Activated CD8-positive, alpha-beta memory T cell treated with anti-CD3 and anti-CD28 coated beads for 48 hours (primary cell): ENCODE results near the gene VTI1A.
"Not testable (repeated sequence)": the region's sequence is repeated elsewhere in the genome, so short reads cannot be mapped to it uniquely, and the experiment has no call there.

Source experiments
- DNase-seq, 3 experiments: peaks; one replicate each; pipeline ENCODE4 v3.0.0-alpha.2; 2020; ENCODE audit warnings: low read depth in 2 of 3, low spot score in 2 of 3

VTI1A gene

DNA sequence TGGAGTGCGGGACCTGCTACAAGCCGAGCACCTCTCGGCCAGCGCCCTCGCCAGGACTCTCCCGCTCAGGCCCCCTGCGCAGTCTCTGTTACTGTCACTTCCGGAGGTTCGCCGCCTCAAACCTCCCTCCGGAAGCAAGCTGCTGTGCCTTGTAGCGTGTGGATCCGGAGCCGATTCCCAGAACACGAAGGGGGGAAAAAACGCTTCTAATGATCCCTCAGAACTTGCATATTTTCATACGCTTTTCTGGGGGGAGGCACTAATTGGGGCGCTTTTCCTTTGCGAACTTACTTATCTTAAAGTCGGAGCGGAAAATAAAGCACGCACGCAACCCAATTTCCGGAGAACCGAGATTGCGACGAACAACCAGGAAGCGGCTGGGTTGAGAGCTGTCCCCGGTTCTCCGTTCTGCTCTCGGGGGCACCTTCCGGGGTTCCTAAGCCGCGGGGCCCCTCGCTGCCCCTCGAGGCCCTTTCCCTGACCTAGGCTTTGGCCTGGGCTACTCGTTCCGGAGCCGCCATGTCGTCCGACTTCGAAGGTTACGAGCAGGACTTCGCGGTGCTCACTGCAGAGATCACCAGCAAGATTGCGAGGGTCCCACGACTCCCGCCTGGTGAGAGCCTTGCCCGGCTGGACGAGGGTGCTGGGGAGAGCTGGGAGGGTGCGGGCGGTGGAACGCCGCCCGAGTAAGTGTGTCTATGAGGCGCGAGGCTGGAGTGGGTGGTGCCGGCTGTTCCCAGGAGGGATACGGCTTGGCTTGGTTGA is at the start of gene VTI1A, which contains the start of gene ZDHHC6:
VTI1A (plus strand) TSS at position 361 of the 765 bp plus-strand sequence; CDS start at position 520, 159 bp downstream.
ZDHHC6 (minus strand) TSS at position 60 of the 765 bp plus-strand sequence. CDS start 1,478 bp downstream, outside the sequence.
- DNase-seq = peak; percentile 56 to 65 (median 64)

DNA sequence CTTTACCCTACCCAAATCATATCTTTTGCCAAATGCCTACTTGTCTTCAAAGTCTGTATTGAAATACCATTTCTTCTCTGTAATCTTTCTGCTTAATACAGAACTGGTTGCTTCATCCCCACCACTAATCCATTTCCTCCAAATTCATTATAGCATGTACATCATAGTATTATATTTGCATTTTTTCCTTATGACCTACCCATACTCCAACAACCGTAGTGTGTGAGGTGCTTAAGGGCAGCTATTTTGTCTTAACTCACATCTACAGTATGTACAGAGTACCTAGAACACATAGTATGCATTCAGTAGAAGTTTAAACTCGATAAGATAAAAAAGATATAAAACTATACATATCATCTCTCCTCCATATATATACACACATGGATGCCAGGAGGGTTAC is 49.4 kb upstream of the VTI1A start:
- no peak for DNase-seq

DNA sequence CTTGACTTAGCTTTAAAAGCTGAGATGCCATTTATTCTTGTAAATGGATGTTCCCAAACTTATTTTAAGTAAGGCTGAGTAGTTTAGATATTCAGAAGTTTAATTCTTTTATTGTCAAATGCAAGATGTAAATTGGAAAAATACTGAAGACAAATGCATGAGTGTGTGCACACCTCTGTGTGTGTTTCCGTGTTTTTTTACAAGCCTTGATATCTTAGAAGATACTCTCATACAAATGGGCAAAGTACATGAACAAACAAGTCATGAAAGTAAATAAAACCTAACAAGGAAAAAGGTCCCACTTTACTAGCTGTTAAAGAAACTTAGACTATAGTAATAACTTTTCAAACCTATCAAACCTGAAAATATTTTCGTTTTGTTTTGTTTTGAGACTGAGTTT is 44.1 kb upstream of the VTI1A start:
- DNase-seq = no peak

DNA sequence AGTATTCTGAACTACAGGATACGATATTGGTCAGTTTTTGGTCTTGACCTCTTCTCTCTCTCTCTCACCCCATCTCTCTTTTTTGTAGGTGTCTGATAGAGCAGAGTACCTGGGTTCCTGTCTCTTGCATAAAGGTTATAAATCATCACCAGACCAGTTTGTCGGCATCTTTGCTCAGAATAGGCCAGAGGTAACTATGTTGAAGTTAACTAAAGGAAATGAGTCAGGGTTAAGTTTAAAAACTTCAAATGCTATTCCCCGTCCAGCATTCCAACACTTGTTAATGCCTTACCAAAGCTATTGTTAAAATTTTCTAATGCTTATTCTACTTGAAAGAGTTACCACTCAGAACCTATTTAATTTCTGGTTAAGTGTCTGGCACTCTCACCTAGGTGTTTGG is 42.4 kb upstream of the VTI1A start:
- no peak for DNase-seq

DNA sequence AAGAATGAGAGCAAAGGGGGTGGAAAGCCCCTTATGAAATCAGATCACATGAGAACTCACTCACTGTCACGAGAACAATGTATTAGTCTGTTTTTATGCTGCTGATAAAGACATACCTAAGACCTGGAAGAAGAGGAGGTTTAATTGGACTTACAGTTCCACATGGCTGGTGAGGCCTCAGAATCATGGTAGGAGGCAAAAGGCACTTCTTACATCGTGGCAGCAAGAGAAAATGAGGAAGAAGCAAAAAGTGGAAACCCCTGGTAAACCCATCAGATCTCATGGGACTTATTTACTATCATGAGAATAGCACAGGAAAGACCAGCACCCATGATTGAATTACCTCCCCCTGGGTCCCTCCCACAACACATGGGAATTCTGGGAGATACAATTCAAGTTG is 40.2 kb upstream of the VTI1A start:
- not testable (repeated sequence) for DNase-seq

DNA sequence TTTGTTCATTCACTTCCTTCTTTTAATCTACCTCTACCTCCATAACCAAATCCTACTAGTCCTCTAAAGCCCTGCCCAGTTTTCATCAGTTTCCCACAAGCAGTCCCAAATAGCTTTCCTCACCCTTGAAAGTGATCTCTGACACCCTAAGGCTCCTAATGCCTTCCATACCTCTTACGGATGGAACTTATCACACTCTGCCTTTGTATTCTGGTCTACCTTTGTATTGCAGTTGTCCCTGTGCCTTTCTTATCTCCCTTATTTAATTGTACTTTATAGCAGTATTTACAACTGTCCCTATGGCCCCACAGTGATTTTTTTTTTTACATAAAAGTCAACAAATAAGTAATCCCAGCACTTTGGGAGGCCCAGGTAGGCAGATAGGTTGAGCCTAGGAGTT is 39.3 kb upstream of the VTI1A start:
- no peak for DNase-seq

DNA sequence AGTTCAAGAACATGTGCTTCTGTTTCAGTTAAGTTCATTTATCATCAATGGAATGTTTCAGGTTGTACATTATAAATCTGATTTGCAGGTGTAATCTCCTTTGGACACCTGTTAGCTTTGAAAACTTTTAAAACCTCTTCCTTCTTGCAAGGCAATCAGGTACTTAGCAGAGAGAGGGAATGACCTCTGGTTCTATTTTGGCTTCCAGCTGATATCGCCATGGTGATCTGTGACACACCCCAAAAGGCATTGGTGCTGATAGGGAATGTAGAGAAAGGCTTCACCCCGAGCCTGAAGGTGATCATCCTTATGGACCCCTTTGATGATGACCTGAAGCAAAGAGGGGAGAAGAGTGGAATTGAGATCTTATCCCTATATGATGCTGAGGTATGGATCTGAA is 37.7 kb upstream of the VTI1A start:
- DNase-seq = no peak

DNA sequence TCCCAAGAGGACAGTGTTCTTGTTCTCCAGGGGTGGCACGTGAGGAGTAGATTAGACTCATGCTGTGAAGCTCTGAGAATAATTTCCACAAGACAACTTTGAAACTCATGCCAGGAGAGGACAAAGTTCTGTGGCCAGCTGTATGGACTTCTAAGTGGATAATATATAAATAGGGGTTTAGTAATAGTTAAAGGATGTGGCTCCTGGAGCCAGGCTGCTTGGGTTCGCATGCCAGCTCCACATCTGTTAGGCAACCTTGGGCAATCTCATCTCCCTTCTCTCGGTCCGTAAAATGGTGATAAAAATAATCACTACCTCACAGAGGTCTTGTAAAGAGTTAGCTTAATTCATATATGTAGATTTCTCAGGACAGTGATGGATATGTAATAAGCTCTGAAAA is 37.3 kb upstream of the VTI1A start:
- DNase-seq = no peak

DNA sequence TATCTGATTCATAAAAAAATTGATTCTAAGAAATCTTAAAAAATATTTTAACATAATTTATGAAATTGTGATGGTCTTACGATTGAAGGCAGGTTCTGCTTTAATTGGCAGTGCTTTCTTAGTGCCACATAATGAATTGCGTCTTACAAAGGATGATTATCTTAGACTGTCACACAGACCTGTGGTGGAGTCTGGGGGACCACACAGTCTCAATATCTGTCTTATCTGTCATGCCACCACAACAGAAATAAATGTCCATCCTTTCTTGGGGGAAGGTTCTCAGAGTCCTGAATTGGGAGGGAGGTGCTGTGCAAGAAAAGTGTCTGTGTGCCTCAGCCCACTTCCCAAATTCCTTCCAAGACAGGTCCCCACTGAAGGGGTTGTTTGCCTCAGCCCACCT is 34.3 kb upstream of the VTI1A start:
- no peak for DNase-seq

DNA sequence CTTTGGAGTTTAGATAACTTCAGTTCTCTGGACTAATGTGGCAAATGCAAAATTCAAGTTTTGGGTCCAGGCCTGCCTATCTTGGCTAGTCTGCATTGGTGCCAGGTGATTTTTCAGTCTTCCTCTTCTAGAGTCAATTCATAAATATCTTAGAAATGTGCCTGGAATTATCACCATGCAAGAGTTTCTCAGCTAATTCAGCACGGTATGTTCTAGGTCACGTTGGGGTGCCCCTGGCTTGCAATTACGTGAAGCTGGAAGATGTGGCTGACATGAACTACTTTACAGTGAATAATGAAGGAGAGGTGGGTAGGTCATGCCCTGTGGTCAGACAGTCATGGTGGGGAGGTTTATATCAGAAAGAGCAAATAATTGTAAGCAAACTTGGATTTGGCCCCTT is 25.3 kb upstream of the VTI1A start:
- no peak for DNase-seq

DNA sequence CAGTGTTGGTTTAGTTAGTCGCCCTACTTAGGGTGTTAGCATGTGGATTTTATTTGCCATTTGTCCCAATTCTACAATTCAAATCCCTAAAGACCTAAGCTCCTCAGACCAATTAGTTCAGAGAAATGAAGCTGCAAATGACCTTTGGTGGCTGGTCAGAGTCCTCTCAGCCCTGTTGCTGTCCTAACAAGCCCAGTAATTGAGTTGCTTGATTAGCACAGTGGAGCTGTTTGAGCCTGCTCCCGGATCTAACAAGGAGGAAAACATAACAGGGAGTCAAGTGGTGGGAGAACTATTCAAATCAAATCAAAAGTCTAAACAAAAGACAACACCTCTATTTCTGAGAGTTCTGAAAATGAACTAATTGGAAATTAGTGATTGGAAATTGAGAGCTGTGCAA is 22.4 kb upstream of the VTI1A start:
- DNase-seq = no peak

DNA sequence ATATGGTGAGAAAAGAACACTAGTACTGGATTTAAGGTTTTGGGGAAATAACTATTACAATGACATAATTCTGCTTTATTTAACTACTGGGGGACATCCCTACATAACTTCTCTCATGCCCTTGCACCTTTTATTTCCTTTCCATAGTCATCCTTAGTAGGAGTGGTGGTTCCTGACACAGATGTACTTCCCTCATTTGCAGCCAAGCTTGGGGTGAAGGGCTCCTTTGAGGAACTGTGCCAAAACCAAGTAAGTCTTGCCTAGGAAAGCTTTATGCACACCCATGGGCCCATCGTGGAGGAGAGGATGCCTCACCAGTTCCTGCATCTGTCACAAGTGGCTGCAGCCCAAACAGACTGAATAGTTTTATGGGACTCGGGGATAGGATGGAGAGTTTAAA is 20.9 kb upstream of the VTI1A start:
- DNase-seq = no peak

DNA sequence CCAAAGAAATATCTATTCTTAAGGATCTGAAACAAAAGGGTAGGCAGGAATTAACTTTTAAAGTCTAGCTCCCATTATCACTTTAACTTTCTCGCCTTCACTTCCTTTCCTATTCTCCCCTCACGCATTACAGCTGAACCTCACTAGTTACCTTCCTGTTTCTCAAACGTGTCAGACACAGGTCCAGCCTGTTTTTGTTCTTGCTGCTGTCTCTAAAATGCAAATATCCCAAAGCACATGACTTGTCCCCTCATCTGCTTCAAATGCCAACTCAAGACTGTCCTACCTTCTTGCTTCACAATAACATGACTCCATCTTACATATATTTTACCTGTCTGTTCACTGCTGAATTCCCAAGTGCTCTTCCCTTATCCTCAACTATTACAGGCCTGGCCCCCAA is 17.9 kb upstream of the VTI1A start:
- no peak for DNase-seq

DNA sequence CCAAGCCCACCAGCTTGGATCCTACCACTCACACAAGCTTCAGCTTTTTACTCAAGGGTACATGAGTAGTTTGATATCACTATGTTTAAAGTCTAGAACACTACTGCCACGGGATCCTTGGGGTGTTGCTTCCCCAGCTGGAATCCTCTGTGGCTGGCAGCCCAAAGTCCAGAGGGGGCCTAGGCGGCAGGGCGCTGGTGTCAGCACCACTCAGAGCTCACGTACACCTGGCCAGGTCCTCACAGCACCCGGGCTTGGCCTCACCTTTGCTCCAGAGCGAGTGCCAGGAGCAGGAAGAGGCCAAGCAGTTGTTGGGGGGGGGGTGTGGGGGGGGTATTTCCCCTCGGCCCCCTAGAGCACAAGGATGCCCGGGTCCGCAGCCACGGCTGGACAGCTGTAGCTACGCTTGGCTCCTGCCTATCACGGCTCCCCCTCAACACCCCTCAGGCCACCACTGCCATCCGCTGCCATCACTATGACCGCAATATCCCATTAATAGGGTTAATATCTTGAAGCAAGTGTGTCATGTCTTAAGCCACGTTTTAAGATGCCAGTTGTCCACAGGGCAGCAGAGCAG is 17.3 kb upstream of the VTI1A start:
- no peak for DNase-seq

DNA sequence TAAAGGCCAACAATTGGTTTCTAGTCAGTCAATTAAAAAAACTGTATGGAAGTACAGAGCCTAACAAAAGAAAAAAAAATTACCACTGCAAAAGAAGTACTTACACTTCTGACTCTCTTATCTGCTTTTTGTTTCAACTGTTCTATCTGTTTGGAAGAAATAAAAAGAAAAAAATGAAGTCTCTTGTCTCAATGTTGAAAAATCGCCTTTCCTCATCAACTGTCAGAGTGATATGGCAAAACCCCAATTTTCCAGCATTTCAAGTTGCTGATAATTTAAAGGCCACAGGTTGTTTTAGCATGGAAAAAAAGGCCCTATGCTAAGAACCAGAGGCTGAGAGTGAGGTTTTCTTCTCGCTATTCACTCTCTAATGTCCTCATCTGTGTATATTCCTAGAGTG is 13.9 kb upstream of the VTI1A start:
- DNase-seq = no peak

DNA sequence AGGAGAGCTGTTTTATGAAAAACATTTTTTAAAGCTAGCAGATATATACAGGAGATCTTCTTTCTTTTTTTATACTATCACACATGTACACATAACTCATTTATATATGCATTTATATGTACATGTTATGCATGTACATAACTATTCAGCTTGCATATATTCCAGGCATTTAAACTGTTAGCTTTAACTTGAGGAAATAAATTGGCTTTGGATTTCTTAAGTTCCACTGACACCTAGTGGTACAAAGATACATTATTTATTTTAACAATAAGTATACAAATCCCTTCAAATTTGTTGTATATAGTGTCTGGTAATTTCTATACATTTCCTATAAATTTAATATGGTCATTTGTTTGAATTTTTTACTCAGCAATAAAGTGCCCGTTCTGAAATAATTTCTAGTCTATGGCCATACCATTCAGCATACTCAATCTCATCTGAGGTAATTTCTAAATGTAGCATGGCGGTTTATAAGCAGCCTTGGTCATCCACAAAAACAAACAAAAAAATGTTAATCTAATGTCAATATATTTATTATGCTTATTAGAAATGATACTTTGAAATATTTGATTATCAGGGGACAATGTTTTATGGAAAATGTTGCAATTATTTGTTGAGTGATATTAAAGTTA is 11.9 kb upstream of the VTI1A start:
- DNase-seq = no peak

DNA sequence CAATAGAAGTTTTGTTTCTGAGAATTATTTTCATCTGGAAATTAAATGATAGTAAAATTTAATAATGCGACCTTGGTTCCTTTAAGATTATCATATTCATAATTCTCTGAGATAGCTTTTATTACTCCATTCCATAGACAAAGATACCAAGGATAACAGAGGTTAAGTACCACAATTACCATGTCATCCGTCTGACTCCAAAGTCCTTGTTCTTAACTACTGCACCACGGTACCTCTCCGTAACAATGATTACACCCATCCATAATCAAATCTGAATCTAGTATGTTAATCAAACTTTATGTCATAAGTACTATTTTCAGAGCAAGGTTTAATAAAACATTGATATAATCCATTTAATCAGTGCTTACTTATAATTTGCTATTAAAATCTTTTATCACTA is 8.7 kb upstream of the VTI1A start:
- no peak for DNase-seq

DNA sequence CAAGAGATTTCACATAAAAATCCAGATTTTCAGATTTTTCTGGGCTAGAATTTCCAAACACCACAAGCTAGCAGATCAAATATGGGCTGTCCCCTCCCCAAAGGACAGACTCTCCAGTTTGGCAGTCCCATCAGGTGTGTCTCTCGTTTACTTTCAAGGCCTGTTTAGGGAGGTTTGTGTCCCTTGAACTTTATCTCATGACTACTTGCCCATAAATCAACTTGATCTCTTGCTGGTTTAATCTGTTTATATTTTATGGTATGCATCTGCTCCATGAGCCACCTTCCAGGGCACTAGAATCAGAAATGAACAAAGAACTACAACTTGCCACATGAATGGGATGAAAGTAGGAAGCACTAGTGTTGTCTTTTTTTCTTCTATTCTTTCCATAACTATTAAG is 5.5 kb upstream of the VTI1A start:
- no peak for DNase-seq

DNA sequence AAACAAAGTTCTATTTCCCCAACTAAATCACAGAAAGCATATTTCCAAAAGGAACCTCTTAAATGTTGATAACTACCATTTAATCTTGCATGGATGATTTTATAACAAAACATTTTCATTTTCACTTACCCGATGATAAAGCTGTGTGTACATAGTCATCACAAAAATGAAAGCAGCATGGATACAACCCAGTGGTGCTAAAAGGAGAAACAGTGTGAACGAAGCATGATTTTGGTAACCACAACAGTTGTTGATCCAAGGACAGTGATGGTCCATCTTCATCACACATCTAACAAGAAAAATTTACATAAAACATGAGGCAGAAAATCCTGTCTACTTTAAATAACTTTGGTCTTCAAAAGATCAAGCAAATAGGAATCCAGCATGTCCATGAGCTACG is 5.0 kb upstream of the VTI1A start:
- no peak for DNase-seq

DNA sequence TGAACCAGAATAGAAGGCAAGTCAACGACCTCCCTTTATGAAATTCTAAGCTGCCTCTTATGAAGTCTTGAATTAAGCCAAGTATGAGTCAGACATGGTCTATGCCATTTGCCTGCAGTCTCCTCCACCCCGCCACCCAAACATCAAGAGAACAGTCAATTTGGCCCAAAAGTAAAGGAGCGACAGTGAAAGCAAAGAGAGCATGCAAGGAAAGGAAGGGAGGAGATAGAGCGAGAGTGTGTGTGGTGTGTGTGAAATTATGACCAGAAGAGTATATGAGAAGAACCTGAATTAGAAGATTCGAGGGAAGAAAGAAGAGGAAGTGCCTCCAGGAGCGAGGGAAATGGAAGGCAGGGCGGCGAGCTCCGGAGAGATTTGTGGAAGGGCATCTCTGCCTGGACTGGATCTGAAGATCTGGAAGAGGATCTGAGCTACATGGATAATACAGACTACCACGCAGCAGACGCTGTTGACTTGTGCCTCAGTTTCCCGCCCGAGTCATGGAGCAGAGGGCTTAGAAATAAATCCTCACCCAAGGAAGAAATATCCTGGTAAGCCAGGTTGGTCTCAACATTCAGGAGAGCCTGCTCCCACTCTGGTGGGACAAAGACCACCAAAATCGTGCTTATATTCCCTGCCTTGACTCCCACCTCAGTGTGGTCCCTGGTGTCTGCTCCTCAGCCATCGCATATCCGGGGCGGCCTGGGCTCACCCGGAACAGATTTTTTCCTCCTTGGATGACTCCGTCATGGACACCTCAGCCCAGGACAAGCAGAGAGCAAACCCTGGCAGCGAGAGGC is 760 bp upstream of the VTI1A start:
- DNase-seq = no peak

DNA sequence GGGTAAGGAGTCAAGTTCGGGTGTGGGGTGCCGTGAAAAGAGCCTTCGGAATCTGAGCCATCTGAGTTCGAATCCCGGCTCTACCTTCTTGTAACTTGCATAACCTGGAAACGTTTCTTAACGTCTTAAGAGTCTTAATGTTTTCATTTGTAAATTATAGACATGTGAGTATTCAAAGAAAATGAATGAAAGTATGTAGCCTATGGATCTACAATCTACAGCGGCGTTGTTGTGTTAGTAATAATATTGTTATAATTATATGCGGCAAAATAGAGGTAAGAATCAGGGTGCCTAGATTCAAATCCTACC is 559 bp downstream of the VTI1A start:
- no peak for DNase-seq

DNA sequence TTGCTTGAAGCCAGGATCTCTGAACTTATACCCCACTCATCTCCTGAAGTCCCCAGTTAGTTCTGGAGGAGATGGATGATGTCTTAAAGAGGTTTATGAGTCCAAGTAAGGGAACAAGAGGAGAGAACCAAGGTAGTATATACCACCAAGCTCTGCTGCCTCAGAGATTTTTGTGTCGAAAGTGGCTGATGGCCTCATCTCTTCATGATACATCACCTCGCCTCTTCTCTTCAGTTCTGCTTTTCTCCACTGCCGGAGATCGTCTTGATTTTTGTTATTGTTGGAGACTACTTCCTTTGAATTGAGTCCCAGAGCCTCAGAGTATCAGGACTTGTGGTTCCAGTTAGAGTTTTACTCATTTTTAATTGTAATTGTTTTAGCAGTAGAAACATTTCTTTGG is 1.9 kb downstream of the VTI1A start:
- DNase-seq = no peak
